Measurements from ENCODE around the gene SOX1.

SOX1 gene

DNA sequence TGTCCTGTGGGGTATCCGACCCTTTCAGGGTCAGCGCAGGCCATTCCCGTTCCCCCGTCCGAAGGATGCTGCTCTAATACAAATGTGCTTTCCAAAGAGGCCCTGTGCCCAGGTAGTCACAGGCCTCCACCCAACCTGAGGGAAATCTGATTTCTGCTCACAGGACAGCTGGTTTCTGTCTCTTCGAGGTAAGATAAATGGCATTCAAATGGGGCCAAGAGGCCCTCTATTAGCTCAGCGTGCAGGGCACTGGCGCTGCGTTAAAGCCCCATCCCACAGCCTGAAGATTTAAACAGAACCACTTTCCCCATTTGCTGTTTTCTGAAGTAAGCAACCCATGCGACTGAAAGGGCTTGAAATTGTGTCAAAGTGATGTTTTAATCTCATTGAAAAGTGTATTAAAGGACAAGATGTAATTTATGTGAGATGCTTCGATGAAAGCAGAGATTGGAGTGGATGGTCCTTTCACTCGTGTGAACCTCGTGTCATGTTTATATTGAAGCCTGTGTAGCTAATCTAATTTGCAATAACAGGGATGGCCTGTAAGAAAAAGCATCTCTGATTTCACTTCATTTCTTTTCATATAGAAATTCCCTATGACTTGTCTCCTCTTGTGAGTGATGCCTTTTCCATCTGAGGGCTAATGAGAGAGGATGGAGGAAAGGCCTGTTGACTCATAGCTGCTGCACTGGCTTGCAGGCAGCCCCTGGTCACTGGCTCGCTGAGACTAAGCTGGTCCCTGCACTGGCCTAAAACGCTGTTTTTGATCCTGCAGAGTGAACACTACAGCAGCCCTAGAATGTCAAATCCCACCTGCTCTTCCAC is 7.3 kb upstream of the SOX1 start:
- no peak for DNase-seq

DNA sequence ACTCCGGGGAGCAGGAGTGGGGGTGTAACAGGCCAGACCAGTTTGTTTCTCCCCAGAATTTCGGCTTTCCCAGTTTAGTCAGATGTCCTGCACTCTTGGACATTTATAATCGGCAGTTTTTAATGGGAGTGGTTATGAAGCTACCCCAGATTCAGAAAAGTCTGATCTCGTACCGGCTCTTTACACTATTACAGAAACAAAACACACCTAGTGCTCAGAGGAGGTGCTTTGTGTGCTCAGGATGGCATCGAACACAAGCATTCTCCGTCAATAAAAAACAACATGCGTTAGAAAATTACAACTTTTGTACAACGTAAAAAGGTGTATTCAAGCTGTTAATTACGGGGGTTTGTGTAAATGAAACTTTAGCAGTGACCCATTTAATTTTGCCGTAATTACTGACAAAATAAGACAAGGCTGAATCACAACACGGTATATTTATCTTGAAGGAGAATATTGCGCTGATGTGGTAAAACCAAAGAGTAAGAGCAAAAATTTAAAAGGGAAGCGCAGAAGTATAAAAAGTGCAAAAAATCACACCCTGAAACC is 6.6 kb upstream of the SOX1 start:
- DNase-seq, result no peak

DNA sequence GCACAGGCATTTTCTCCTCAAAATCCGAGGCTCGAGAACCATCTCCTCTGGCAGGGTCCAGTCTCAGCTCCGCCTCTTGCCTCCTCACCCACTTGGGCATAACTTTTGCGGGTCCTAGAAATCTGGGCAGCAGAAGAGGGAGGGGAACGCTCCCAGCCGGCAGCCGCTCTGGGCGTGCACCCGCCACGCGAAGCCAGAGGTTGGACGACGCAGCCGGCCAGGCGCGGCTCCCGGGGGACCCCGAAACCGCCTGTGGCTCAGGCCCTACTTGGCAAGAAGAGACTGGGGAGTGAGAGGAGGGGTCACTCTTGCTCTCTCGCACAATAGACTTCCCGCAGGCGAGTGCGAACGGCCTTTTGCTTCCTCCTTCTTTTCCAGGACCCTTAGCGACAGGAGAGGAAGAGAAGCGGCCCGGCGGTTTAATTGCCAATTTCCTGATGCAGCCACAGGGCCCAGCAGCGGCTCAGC is 6.0 kb upstream of the SOX1 start:
- DNase-seq, result no peak

DNA sequence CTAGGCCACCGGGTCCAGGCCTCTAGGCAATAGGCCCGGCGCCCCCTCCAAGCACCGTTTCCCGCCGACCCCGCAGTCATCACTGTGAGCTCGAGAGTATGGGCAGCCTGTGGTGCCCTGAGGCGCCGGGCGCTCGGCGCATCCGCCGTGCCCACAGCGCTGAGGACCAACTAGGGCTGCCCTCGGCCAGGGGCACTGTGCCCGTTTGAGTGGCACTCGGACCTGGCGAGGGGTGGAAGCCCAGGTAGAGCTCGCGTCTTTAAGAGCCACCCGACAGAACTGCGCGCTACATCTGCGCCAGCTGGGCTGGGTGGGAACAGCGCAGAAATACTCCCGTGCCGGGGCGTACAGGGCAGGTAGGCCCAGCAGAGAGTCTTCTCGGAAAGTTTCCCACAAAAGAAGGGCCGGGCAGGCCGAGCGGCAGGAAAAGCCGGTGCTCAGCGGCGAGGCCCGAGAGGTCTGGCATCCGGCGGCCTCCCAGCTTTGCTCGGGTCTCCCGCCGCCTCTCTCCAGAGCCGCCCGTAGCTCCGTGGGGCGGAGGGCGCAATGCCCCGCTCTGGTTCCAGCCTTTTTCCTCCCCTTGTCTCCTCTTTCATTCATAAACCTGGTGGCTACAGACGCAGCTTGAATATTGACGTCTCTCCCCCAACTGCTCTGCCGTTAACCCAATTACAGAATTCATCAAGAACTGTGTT is 5.4 kb upstream of the SOX1 start:
- no peak for DNase-seq

DNA sequence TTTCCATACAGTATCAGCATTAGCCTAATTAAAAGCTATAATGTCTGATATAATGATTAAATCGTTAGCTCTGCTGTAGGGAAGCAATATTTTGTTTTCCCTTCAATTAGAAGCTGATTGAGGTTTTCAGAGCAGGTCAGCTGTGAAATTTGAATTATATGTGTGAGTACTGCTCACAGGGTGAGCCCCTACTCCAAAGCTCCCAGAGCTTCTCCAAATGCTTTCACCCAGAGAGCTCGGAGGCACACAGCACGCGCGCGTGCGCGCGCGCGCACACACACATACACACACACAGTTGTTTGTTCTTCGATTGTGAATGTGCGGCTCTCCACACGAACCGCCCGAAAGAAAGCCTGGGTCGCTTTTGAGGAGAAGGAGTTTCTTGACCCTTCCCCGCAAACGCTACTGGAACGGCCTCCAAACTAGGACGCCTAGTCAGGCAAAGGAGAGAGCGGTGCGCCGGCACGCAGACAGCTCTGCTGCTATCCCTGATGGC is 4.8 kb upstream of the SOX1 start:
- DNase-seq, result no peak

DNA sequence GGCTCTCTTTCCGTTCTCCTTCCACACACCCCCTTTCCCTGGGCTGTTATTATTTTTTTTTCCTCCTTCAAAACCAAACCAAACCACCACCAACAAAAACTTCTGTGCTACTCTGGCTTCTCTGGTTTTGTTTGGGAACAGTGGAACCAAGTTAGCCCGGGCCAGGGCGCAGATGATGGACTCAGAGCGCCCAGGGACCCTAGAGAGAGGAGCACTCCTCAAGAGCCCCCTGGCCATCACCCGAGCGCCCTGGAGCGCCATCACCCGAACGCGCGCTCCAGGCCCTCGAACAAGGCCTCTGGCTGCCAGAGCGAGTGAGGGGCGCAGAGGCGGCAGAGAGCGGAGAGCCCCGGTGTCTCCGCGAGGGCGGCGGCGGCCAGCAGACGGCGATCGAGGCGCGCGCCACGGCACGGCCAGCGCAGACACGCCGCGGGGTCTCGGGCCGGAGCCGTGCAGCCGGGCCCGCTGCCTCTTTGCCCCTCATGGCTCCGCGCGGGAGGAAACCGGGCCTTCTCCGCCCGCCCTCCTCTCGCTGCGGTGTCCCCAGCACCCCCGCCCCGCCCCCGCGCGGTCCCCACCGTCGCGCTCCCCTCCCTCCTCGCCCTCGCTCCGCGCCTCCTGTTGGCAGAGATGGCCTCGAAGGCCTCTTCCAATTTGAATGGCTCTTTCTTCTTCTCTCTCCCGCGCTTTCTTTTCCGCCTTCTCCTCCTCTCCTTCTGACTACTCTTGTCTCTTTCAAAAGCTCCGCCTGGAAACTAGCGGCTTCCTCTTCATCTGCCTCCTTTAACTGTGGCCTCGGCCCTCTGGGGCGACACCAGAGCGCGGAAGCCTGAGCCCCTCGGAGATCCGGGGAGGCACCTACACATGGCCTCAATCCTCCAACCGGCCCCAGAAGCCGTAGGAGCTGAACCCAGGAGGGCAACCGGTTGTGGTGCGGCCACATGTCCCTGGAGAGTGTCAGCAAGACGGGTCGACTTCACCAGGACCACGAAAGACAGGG is 4.1 kb upstream of the SOX1 start:
- DNase-seq, result no peak

DNA sequence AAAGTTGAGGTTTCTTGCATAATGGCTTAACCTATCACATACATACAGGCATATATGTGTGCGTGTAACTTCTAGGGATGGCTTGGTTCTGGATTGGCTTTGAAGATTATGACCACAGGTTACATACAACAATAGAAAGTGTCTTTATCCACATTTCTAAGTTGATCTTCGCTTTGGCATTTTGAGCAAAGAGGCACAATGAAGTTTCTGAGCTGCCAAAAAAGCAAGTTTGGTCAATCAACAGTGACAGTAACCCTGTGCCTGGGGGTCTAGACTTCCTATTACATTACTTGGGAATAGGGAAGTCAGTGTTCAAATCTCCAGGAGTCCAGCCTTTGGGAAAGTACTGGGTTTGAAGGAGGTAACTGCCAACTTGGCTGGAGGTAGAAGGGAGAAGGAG is 3.1 kb upstream of the SOX1 start:
- no peak for DNase-seq

DNA sequence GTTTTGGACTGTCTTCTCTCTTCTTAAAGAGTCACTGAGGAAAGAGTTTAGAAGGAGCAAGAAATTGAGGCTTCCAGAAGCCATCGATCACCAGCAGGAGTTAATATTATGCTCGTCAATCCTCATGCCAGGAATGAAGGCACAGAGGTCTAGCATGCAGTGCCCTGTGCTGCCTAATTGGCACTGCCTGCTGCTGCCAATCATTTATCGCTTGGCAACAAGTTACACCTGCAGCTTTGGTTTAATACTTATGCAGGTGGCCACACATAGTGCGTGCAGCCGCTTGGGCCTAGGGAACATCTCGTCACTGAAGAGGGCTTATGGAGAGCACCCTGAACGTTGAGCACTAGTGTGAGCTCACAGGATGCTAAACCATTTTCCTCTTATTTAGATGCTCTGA is 2.7 kb upstream of the SOX1 start:
- DNase-seq, result no peak

DNA sequence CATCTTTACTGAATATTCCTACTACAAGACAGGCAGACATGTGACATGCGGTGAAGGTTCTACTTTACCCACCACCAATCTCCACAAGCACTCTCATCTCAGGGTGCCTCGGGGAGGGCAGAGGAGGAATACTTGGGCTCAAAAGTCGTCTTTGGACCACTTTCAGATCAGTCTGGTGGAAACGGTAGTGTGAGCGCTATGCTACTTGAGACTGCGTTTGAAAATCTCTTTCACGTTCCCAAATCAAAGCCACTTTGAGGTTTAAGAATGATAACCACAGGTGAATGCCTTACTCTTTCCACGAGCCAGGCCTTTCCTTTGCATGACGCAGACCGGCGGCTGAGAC is 1.5 kb upstream of the SOX1 start:
- no peak for DNase-seq

DNA sequence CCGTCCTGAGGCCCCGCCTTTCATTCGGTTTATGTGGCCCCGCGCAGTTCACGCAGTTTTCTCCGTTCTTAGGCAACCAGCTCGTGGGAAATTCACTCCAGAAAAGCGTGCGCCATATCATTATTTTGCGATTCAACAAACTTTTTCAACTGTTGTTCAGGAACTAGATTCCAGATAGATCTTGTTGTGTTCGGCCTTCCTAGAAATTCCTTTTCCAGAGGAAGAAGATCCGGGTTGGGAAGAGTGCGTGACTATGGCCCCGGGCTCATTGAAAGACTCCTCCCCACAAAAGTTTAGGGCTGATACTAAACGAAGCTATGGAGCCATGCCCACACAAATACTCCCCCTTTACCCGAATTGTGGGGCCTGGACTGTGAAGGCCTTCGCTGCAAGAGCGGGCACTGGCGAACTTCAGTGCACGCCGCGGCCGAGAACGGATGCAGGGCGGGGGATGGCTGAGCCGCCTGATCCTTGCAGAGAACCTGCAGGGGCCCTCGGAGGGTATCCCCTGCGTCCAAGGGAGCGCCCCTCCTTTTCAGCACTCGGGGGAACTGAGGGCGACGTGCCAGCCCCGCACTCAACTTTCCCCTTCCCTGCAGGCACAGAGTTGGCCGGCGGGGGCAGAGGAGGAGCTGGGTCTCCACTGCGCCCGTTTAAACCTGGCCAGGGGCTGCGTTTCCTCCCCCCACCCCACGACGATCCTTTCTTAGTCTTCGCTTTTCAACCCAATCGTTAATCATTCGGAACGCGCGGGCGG is 904 bp upstream of the SOX1 start:
- no peak for DNase-seq

DNA sequence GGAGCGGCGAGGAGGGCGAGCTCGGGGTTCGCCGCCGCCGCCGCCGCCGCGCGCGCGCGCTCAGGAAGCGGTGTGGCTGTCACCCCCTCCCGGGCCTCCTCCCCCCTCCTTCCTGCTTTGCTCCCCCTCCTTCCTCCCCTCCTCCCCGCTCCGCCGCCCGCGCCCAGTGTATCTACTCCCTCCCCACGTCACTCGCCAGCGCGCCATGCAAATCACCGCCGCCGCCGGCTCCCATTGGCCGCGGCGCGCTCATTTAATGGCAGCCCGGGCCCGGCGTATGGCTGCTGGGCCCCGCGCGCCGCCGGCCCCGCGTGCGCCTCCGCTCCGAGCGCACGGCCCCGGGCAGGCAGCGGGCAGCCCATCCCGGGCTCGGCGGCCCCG is 335 bp upstream of the SOX1 start:
- DNase-seq, result peak in 3 of 5 experiments; percentile 34 to 73 (median 48)

DNA sequence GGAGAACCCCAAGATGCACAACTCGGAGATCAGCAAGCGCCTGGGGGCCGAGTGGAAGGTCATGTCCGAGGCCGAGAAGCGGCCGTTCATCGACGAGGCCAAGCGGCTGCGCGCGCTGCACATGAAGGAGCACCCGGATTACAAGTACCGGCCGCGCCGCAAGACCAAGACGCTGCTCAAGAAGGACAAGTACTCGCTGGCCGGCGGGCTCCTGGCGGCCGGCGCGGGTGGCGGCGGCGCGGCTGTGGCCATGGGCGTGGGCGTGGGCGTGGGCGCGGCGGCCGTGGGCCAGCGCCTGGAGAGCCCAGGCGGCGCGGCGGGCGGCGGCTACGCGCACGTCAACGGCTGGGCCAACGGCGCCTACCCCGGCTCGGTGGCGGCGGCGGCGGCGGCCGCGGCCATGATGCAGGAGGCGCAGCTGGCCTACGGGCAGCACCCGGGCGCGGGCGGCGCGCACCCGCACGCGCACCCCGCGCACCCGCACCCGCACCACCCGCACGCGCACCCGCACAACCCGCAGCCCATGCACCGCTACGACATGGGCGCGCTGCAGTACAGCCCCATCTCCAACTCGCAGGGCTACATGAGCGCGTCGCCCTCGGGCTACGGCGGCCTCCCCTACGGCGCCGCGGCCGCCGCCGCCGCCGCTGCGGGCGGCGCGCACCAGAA is 1.1 kb downstream of the SOX1 start:
- no peak for DNase-seq

DNA sequence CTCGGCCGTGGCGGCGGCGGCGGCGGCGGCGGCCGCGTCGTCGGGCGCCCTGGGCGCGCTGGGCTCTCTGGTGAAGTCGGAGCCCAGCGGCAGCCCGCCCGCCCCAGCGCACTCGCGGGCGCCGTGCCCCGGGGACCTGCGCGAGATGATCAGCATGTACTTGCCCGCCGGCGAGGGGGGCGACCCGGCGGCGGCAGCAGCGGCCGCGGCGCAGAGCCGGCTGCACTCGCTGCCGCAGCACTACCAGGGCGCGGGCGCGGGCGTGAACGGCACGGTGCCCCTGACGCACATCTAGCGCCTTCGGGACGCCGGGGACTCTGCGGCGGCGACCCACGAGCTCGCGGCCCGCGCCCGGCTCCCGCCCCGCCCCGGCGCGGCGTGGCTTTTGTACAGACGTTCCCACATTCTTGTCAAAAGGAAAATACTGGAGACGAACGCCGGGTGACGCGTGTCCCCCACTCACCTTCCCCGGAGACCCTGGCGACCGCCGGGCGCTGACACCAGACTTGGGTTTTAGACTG is 1.7 kb downstream of the SOX1 start:
- DNase-seq, result no peak

DNA sequence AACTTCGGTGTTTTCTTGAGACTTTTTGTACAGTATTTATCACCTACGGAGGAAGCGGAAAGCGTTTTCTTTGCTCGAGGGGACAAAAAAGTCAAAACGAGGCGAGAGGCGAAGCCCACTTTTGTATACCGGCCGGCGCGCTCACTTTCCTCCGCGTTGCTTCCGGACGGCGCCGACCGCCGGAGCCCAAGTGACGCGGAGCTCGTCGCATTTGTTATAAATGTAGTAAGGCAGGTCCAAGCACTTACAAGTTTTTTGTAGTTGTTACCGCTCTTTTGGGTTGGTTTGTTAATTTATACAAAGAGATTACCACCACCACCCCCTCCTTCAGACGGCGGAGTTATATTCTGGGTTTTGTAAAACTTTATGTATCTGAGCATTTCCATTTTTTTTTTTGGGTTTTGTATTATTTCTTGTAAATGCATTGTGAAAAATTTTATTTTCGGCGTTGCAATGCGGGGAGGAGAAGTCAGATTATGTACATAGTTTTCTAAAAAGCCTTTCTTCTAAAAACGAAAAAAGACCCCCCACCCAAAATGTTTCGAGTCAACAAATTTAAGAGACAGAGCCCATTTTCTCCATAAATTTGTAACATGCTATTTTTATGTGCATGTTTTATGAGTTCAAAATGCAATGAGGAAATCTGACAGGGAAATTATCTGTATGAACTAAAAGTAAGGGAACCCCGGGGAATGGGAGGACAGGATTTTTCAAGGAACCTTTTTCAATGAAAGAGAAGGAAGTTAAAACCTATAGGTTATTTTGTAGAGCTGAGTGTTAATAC is 2.3 kb downstream of the SOX1 start:
- DNase-seq, result no peak

DNA sequence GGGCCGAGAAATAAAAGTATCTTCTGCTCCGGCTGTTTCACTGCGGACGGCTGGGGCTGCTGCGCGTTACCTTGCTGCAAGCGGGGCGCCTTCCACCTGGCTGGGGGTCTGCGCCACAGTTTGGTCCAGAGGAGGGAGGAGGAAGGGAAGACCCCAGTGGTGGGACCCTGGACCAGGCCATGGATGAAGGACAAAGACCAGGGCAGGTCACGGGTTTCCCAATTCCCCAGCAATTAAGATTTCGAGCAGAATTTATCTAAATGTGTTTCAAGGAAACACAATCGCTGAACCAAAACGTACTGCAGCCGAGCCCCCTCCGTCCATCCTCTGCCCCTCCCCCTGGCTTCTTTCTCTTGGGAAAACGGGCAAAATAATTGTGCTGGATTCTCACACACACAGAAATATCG is 2.9 kb downstream of the SOX1 start:
- DNase-seq, result no peak

DNA sequence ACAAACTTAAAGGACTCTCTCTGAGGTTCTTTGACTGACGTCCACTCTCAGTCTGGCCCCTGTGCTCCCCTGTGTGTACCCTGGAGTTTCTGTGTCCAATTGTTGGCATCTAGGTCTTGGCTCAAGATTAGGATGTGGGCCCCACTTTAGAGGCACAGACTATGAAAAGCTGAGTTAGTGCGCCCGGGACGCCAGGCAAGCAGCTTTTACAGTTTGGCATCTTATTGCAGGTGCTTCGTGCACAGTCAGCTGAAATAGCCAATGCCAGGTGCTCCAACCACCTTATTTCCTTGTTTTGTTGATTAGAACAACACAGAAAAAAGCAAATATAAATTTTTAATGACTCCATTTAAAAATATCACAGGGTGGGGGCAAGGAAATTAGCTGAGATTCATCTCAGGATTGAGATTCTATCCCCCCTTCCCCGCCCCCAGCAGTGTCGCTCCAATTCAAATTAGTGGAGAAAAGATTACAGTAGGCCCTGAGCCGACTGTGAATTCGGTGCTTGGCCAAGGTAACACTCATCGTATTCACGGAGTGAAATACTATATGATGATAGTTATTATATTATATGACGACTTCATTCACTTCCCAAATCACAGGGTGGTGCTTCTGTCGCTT is 4.3 kb downstream of the SOX1 start:
- DNase-seq, result no peak

DNA sequence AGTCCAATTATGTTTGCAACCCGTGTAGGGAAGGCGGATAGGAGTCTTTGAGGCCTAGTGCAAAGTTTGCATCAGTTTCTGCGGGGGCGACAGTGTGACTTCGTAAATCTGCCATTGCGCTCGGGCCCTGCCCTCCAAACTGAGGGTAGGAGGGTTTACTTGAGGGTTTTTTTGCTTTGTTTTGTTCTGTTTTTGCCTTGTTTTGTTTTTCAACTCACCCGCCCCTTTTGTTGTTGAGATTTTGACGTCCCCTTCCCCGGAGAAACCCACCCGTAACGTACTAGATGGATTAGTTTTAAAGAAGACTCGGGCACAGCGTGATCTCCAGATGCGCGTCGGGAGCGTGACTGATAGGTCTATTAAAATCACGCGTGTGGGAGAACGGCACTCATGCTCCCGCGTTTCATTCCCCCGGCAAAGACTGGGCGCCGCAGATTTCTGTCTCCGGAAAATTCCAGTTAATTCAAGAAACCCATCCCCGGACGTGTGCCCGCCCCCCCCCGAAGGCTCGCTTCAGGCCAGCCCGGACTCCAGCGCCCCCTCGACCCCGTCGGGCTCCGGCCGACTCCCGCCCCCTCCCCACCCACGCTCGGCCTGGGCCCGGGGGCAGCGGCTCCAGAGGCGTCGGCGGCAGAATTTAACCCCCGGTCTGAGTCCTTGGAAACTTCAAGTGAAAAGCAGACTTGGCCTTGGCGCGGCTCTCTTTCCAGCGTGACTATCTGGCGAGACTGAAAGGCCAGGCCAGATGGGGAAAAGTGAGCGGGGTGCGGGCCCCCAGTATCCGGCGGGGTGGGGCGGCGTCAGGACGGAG is 5.0 kb downstream of the SOX1 start:
- no peak for DNase-seq

DNA sequence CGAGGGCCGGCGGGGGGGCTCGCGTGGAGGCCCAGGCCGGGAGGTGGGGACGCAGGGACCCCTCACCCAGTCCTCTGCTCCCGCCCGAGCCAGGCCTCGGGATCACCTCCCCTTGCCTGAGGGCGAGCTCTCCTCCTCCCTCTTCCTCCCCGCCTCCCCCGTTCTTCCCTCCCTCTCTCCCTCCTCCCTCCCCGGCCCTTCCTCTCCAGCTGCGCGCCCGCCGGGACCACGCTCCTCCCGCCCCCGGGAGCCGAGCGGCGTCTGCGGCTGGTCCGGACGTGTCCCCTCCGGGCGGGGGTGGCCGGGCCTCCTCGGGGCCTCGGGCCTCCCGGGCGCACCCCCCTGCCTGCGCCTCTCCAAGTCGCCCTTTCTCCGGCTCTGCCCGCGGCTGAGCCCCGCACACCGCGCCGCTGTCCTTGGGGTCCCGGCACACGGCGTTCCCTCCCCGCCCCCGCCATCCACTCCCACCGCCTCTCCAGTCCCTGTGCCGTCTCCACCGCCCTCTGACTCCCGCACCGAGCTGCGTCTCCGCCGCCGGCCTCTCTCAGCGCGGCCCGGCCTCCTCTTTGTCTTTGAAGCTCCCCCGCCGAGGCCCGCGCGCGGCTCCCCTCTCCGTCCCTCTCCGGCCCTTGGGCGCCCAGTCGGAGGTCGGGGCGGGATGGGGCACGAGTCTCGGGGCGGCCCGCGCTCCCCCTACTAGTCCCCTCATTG is 5.7 kb downstream of the SOX1 start:
- DNase-seq, result no peak
